Osteocyte (in vitro differentiated cells): ENCODE data around the gene TMEM80. TPM values are rescaled to one million over a fixed set of nuclear protein-coding genes. Genes with fewer than 3 reads are reported as not detected.

ENCODE experiments used
- DNase-seq: peaks from one replicate; pipeline ENCODE4 v3.0.0; 2021; ENCODE audit warnings: mixed read lengths; ENCODE audit not compliant: unreplicated experiment; ENCODE audit errors: extremely low spot score
- H3K27ac Mint-ChIP-seq: one replicate; pipeline ENCODE4 v1.8.0; 2021; ENCODE audit warnings: mild to moderate bottlenecking, mixed read lengths; ENCODE audit not compliant: unreplicated experiment
- H3K27me3 Mint-ChIP-seq: one replicate; pipeline ENCODE4 v1.8.0; 2021; ENCODE audit warnings: mixed read lengths; ENCODE audit not compliant: unreplicated experiment
- H3K36me3 Mint-ChIP-seq: one replicate; pipeline ENCODE4 v1.8.0; 2021; ENCODE audit warnings: mixed read lengths; ENCODE audit not compliant: unreplicated experiment
- H3K4me1 Mint-ChIP-seq: one replicate; pipeline ENCODE4 v1.8.0; 2021; ENCODE audit warnings: mixed read lengths; ENCODE audit not compliant: unreplicated experiment
- H3K4me3 Mint-ChIP-seq: one replicate; pipeline ENCODE4 v1.8.0; 2021; ENCODE audit warnings: mild to moderate bottlenecking, moderate library complexity, mixed read lengths; ENCODE audit not compliant: unreplicated experiment
- H3K9me3 Mint-ChIP-seq: one replicate; pipeline ENCODE4 v1.8.0; 2021; ENCODE audit warnings: mixed read lengths; ENCODE audit not compliant: unreplicated experiment
- CTCF ChIP-seq: fragments of 200-600 bp; sonication (generic); IDR thresholded peaks from 2 replicates; pipeline ENCODE4 v1.5.0; 2021; ENCODE audit warnings: antibody characterized with exemption, mild to moderate bottlenecking, moderate library complexity
- total RNA-seq: library from RNA; stranded (reverse); gene quantifications from 2 replicates; pipeline ENCODE4 v1.2.1, GENCODE V29; 2021

Gene TMEM80
- total RNA-seq, 1 donor from 2014 or later = 43.9 TPM

DNA sequence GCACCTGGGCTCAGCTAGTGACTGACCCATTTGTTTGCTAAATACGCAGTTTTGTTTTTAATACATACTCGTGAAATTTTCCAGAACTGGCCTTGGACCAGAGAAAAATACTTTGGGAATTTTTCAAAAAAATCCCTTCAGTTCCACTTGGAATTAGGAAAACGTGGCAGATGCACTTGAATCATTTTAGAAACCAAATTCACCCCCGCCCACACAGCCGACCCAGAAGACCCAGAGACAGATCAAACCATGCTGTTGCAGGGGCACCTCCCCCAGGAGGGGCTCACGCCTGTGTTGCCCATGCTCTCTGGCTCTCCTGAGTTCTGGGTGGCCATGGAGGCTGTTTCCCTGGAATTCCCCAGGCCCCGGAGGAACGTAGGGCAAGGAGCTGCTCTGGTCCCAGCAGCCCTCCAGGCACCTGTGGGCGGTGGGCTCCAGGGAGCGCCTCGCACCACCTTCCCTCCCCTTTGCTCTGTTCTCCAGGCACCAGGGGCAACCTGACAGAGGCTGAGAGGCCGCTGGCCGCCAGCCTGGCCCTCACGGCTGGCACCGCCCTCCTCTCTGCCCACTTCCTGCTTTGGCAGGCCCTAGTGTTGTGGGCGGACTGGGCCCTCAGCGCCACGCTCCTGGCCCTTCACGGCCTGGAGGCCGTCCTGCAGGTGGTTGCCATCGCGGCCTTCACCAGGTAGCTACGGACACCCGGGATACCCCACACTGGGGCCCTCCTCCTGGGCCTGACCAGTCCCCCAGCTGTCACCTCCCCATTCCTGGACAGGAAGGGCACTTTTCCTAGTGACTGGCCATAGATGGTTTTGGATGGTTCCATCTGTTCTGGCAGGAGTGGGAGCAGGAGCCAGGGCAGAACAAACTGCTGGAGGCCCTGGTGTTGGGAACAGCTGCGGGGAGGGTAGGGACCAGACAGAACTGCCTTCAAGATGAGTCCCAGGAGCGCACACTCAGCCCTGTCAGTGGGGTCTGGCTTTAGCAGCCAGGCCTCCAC, 7.1 kb downstream of the TMEM80 start:
- no peak for TF ChIP-seq CTCF
- Mint-ChIP-seq H3K36me3 (peaks cover 11% of the 10 kb centered on the region), H3K4me3 (no peak overlapping the region), H3K4me1 (peaks cover 55% of the 10 kb centered on the region), H3K27ac (peak overlapping the region; percentile 57), H3K9me3 (no peaks in the 10 kb centered on the region), H3K27me3 (no peaks in the 10 kb centered on the region)
- no peak for DNase-seq

DNA sequence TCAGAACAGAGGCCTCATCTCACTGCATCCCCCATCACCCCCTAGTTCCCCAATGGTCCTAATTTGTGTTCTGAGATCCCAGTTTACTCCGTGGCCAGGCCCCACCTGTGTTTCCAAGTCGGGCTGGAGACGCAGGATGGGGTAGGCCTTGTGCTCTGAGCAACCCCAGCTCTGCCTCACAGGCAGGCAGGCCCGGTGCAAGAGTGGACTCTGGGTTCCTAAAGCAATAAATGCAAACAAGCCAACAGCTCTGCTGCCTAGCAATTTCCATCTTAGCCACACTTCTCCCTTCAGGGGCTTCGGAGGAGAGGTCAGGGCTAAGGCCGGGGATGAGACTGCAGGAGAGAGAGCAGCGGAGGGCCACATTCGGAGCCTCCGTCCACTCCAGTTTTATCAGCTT, 7.9 kb downstream of the TMEM80 start:
- DNase-seq = no peak
- TF ChIP-seq CTCF = no peak
- H3K27me3 Mint-ChIP-seq = no peaks in the 10 kb centered on the region
- H3K4me3 Mint-ChIP-seq = no peak overlapping the region
- H3K9me3 Mint-ChIP-seq = no peaks in the 10 kb centered on the region
- peak overlapping the region; percentile 57 for H3K27ac Mint-ChIP-seq
- peaks cover 9% of the 10 kb centered on the region for H3K36me3 Mint-ChIP-seq
- H3K4me1 Mint-ChIP-seq = peaks cover 52% of the 10 kb centered on the region

DNA sequence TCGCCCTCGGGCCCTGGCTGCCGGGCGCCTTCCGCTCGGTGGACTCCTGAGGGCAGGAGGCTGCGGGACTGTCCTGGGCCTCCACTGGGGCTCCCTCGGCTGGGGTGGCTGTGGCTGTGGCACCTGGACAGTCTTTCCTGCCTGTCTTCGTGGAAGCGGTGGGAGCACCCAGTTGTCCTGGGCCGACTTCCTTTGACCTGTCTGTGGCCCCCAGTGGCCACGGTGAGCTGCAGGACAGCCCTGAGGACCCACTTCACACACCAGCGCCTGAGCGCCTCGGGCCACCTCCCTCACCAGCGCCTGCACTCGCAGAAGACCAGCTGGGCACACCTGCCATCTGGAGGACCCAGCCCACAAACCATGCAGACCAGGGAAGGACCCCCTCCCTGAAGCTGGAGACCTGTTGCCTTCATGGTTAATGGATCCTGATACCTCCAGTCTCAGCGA, 8.6 kb downstream of the TMEM80 start:
- Mint-ChIP-seq H3K4me1 (peaks cover 46% of the 10 kb centered on the region), H3K9me3 (no peaks in the 10 kb centered on the region)

DNA sequence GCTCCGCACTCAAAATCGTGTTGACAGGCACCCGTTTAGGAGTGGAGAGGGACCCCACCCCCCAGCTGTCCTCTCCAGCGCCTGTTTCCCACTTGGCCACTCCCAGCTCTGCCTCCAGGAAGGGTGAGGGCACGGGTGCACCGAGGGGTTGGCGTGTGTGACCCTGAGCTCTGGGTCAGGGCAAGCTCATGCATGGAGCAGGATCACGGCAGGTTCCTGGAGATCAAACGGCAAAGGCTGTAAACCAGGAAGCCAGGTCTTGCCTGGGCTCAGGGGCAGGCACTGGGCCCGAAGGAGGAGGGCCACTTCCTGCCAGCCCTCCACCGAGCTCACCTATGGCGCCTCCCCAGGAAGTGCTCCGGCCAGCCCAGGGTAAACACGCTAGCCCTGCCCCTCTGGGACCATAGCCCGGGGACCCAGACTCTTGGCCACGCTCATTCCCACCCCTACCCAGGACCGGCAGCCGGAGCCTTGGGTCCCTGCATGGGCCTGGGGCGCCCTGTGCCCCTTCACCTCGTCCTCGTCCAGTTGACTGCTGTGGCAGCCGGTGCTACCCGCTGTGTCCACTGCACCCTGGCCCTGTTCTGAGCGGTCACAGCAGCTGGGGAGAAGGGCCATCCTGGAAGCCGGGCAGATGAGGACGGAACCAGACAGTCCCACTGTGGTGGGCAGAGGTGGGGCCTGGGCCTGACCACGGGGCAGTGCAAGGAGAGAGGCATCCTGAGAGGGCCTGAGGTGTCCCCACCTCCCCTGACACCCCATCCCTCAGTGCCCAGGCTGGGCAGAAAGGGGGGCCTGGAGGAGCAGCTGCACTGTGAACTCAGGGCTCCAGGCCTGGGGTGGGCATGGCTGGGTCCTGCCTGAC, 9.4 kb downstream of the TMEM80 start:
- Mint-ChIP-seq H3K9me3 (no peaks in the 10 kb centered on the region), H3K4me1 (peaks cover 46% of the 10 kb centered on the region), H3K36me3 (peaks cover 5% of the 10 kb centered on the region), H3K27ac (peak overlapping the region; percentile 81), H3K27me3 (no peaks in the 10 kb centered on the region), H3K4me3 (peak overlapping the region; percentile 67)
- DNase-seq = no peak
- TF ChIP-seq CTCF = no peak

More for the DNA sequence above, 8.6 kb downstream of the TMEM80 start:
- no peak for TF ChIP-seq CTCF
- Mint-ChIP-seq H3K4me3 (no peak overlapping the region), H3K27me3 (no peaks in the 10 kb centered on the region), H3K27ac (peak overlapping the region; percentile 57), H3K36me3 (peaks cover 5% of the 10 kb centered on the region)
- DNase-seq = no peak
